Measurements from ENCODE around the gene ARHGAP42. TPM values are rescaled to one million over a fixed set of nuclear protein-coding genes. Genes with fewer than 3 reads are reported as not detected.
A peak's percentile ranks its signal among the peaks of the same experiment; 100 is the strongest.

ARHGAP42 gene
- total RNA-seq, 1 donor from 2014 or later: 5.7 TPM

- DNase-seq: peak; percentile 44
Measured at GRCh38 chr11:100785148-100785983, 98.3 kb downstream of the ARHGAP42 start.

GRCh38 chr11:100788561-100789295, 101.6 kb downstream of the ARHGAP42 start:
- ATAC-seq: no peak
- intact Hi-C loops (cut with micrococcal nuclease): no loop called here

More at GRCh38 chr11:100785148-100785983, 98.3 kb downstream of the ARHGAP42 start:
- peak; percentile 94 for ATAC-seq
- intact Hi-C loops (cut with micrococcal nuclease): loop anchor here (2.0 kb wide), 1 partner anchor 67 kb away; no protein-coding TSS in a partner anchor

GRCh38 chr11:100789500-100789899, 102.4 kb downstream of the ARHGAP42 start:
- ATAC-seq: peak; percentile 72
- peak; percentile 44 for DNase-seq
- intact Hi-C loops (cut with micrococcal nuclease): no loop called here

More at GRCh38 chr11:100788561-100789295, 101.6 kb downstream of the ARHGAP42 start:
- DNase-seq: no peak

- DNase-seq (no peak), ATAC-seq (no peak)
- intact Hi-C loops (cut with micrococcal nuclease): no loop called here
Measured at GRCh38 chr11:100790073-100790472, 103.0 kb downstream of the ARHGAP42 start.

- DNase-seq (no peak), ATAC-seq (no peak)
- intact Hi-C loops (cut with micrococcal nuclease): no loop called here
Measured at GRCh38 chr11:100791103-100791502, 104.0 kb downstream of the ARHGAP42 start.

- intact Hi-C loops (cut with micrococcal nuclease): no loop called here
- peak; percentile 48 for ATAC-seq
- DNase-seq: no peak
Measured at GRCh38 chr11:100791860-100792259, 104.8 kb downstream of the ARHGAP42 start.

- DNase-seq: no peak
- ATAC-seq: no peak
- intact Hi-C loops (cut with micrococcal nuclease): no loop called here
Measured at GRCh38 chr11:100793525-100793924, 106.4 kb downstream of the ARHGAP42 start.

- intact Hi-C loops (cut with micrococcal nuclease): no loop called here
- DNase-seq (no peak), ATAC-seq (no peak)
Measured at GRCh38 chr11:100794446-100794845, 107.4 kb downstream of the ARHGAP42 start.

- ATAC-seq (no peak), DNase-seq (no peak)
- intact Hi-C loops (cut with micrococcal nuclease): no loop called here
Measured at GRCh38 chr11:100799445-100799844, 112.4 kb downstream of the ARHGAP42 start.

GRCh38 chr11:100800202-100800601, 113.1 kb downstream of the ARHGAP42 start:
- intact Hi-C loops (cut with micrococcal nuclease): no loop called here
- DNase-seq: no peak
- ATAC-seq: no peak

GRCh38 chr11:100801225-100801999, 114.3 kb downstream of the ARHGAP42 start:
- intact Hi-C loops (cut with micrococcal nuclease): no loop called here
- ATAC-seq (no peak), DNase-seq (no peak)

- no peak for DNase-seq
- intact Hi-C loops (cut with micrococcal nuclease): no loop called here
- ATAC-seq: no peak
Measured at GRCh38 chr11:100805506-100806199, 118.6 kb downstream of the ARHGAP42 start.

- intact Hi-C loops (cut with micrococcal nuclease): no loop called here
- DNase-seq: no peak
- no peak for ATAC-seq
Measured at GRCh38 chr11:100806296-100806695, 119.2 kb downstream of the ARHGAP42 start.

- intact Hi-C loops (cut with micrococcal nuclease): no loop called here
- DNase-seq: no peak
- ATAC-seq: no peak
Measured at GRCh38 chr11:100808904-100809491, 121.9 kb downstream of the ARHGAP42 start.

- intact Hi-C loops (cut with micrococcal nuclease): no loop called here
- DNase-seq: no peak
- ATAC-seq: no peak
Measured at GRCh38 chr11:100810146-100810545, 123.1 kb downstream of the ARHGAP42 start.

GRCh38 chr11:100810666-100811065, 123.6 kb downstream of the ARHGAP42 start:
- ATAC-seq (no peak), DNase-seq (no peak)
- intact Hi-C loops (cut with micrococcal nuclease): no loop called here

- intact Hi-C loops (cut with micrococcal nuclease): no loop called here
- ATAC-seq (no peak), DNase-seq (no peak)
Measured at GRCh38 chr11:100812517-100812916, 125.4 kb downstream of the ARHGAP42 start.

GRCh38 chr11:100815787-100816330, 128.8 kb downstream of the ARHGAP42 start:
- ATAC-seq: no peak
- intact Hi-C loops (cut with micrococcal nuclease): no loop called here
- no peak for DNase-seq
